Gastrocnemius medialis (tissue), 4 donors: ENCODE data around the gene GADD45B.

ENCODE experiments used
- CTCF ChIP-seq, 5 experiments: fragments of 450-650 bp in 3 of 5; fragments of 200-600 bp in 2 of 5; sonication (generic) in 2 of 5; IDR thresholded peaks in 4 of 5; conservative IDR thresholded peaks in 1 of 5; 1 replicate in 4 of 5; 2 replicates in 1 of 5; pipeline ENCODE4 v1.5.1; 2016 to 2019; ENCODE audit warnings: antibody characterized with exemption in 5 of 5, mild to moderate bottlenecking in 3 of 5, moderate library complexity in 3 of 5
- POLR2A ChIP-seq, 2 donors: fragments of 450-650 bp; IDR thresholded peaks; one replicate each; pipeline ENCODE4 v1.6.1; 2017; ENCODE audit warnings: antibody characterized with exemption in 2 of 2, mild to moderate bottlenecking in 2 of 2, moderate library complexity in 2 of 2

- TF ChIP-seq CTCF (IDR thresholded peaks at IDR 0.05 in 4 of 5, conservative IDR thresholded peaks at IDR 0.05 in 1 of 5): no peak
- no peak for TF ChIP-seq POLR2A (IDR thresholded peaks at IDR 0.05)
Observed at GRCh38 chr19:2524840-2525723, 49.2 kb downstream of the GADD45B start.
